Heart left ventricle (tissue), 16 donors: ENCODE results near the gene SH3RF3. TPM values are rescaled to one million over a fixed set of nuclear protein-coding genes. Genes with fewer than 3 reads are reported as not detected.

Source experiments
- ATAC-seq, 4 donors: fragments of 200-7000 bp; cut with Tn5 transposase; one replicate each; pipeline ENCODE4 v1.9.1; 2020 to 2022; ENCODE audit warnings: moderate library complexity in 4 of 4, mild to moderate bottlenecking in 3 of 4, moderate number of reproducible peaks in 1 of 4
- DNase-seq, 5 donors: peaks; one replicate each; pipeline ENCODE4 v3.0.0-alpha.2; 2020
- H3K27ac ChIP-seq, 12 donors: fragments of 200-600 bp; sonication (generic) in 4 of 12; one replicate each; pipeline versions ENCODE4 v1.5.0 to v1.8.0; 2016 to 2022; ENCODE audit warnings: mild to moderate bottlenecking in 2 of 12
- H3K27me3 ChIP-seq, 9 donors: fragments of 200-600 bp; sonication (generic) in 2 of 9; one replicate each; pipeline versions ENCODE4 v1.5.1 to v1.8.0; 2016 to 2022; ENCODE audit warnings: mild to moderate bottlenecking in 3 of 9
- H3K36me3 ChIP-seq, 9 donors: fragments of 200-600 bp; sonication (generic) in 2 of 9; one replicate each; pipeline versions ENCODE4 v1.5.0 to v1.8.0; 2018 to 2022; ENCODE audit warnings: mild to moderate bottlenecking in 2 of 9
- H3K4me1 ChIP-seq, 12 donors: fragments of 200-600 bp; sonication (generic) in 4 of 12; one replicate each; pipeline versions ENCODE4 v1.5.0 to v1.8.0; 2016 to 2022; ENCODE audit warnings: mild to moderate bottlenecking in 3 of 12
- H3K4me3 ChIP-seq, 12 donors: fragments of 200-600 bp; sonication (generic) in 4 of 12; one replicate each; pipeline versions ENCODE4 v1.5.0 to v1.8.0; 2017 to 2022; ENCODE audit warnings: mild to moderate bottlenecking in 9 of 12, moderate library complexity in 4 of 12
- H3K9me3 ChIP-seq, 12 donors: fragments of 200-600 bp; sonication (generic) in 4 of 12; one replicate each; pipeline versions ENCODE4 v1.5.0 to v1.8.0; 2016 to 2022; ENCODE audit warnings: mild to moderate bottlenecking in 1 of 12
- POLR2A ChIP-seq, 2 donors: fragments of 450-650 bp; IDR thresholded peaks; one replicate each; pipeline ENCODE4 v1.6.1; 2017; ENCODE audit warnings: antibody characterized with exemption in 2 of 2, mild to moderate bottlenecking in 2 of 2, moderate library complexity in 2 of 2
- WGBS, 4 donors: extraction: QIAGEN DNeasy Blood & Tissue Kit in 2 of 4; methylation state at CpG; one replicate each; pipeline versions ENCODE4 v1.1.5 to v1.1.7; 2013 to 2018; 5-methylcytosine and 5-hydroxymethylcytosine counted together
- intact Hi-C, 10 donors: fragments of 100-400 bp; cut with DNase I; formaldehyde crosslinking; loops; one replicate each; pipeline versions ENCODE4 v1.11.1 to v1.14.2; 2022
- polyA plus RNA-seq, 2 donors: library from polyadenylated mRNA; stranded (reverse); fragments of 200-250 nt; gene quantifications; one replicate each; pipeline ENCODE4 v1.2.3, GENCODE V29; 2013
- total RNA-seq, 9 donors: library from RNA; depleted of rRNA in 2 of 9; stranded (reverse); fragments of >200 nt in 2 of 9; fragmentation: NEBNext Ultra II Directional in 3 of 9; extraction: Animal tissue kit (Norgen Biotek cat#: 25700) in 3 of 9; gene quantifications; one replicate each; pipeline versions ENCODE4 v1.1.0 to v1.2.4, GENCODE V29; 2016 to 2023
- TF ChIP-seq, protein P1 (sequence below), 12 donors: fragments of 200-600 bp; sonication (generic) in 4 of 12; IDR thresholded peaks; one replicate each; pipeline versions ENCODE4 v1.5.0 to v1.8.0; 2018 to 2022; ENCODE audit warnings: antibody characterized with exemption in 12 of 12, mild to moderate bottlenecking in 5 of 12
- donor health status: ischemic (EF 13 %, LVEDD 7.1; RV severe dilation, severe dysfunction).
- donor health status: healthy with polysubstance abuse.
- donor health status: DM: no; HTN: yes; CAD: no.
- donor health status: DM: no; HTN: no; CAD: no.
- donor health status: ischemic (EF 25% LVEDD 6.9; RV normal size, moderate dysfunction).
- donor health status: ischemic (EF 25% LVEDD 5.7; RV mildly dilated, moderate dysfunction).
- donor health status: healthy.
- donor health status: DM: yes; HTN: yes; CAD: no.
- donor health status: ischemic (EF 35%, LVEDD 5.7; RV mildly dilated, moderate dysfunction).
- donor health status: nonischemic (EF 11% LVEDD 7.7; RV severe dilation, severe dysfunction).
- donor health status: DM: yes; HTN: yes; CAD: no.
- donor health status: PGD.
- donor health status: ischemic (EF 29% LVEDD 5.4; RV normal size, mild dysfunction).
- donor health status: nonischemic (EF 23%, LVEDD 6.1; RV moderate dilation, normal function).

SH3RF3 gene
- total and polyA plus RNA-seq, 11 donors: 5.2 to 15.7 (median 7.9) TPM

DNA sequence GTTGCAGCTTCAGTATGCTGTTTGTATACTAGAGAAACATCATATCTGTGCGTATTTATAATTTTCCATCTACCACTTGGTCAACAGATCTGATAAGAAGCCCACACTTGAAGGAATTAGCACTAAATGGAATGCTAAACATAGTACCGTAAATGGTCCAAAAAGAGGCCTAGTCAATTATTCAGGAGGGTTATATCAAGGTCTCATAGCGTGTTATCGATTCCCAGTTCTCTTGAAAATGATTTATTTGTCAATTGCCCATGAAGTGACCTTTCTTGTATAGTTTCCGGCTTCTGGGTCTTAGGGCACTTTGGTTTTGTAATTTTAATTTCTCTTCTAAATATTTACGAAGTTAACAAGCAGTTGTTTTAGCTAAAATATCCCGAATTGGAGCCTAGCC, 18.4 kb downstream of the SH3RF3 start:
- Histone ChIP-seq H3K27ac (no peak overlapping the region), H3K4me3 (no peak overlapping the region), H3K4me1 (peaks cover 0 to 15% (median 0%) of the 10 kb centered on the region in 12 donors), H3K27me3 (no peaks in the 10 kb centered on the region), H3K36me3 (no peaks in the 10 kb centered on the region), H3K9me3 (no peaks in the 10 kb centered on the region)
- TF ChIP-seq, protein P1, sequence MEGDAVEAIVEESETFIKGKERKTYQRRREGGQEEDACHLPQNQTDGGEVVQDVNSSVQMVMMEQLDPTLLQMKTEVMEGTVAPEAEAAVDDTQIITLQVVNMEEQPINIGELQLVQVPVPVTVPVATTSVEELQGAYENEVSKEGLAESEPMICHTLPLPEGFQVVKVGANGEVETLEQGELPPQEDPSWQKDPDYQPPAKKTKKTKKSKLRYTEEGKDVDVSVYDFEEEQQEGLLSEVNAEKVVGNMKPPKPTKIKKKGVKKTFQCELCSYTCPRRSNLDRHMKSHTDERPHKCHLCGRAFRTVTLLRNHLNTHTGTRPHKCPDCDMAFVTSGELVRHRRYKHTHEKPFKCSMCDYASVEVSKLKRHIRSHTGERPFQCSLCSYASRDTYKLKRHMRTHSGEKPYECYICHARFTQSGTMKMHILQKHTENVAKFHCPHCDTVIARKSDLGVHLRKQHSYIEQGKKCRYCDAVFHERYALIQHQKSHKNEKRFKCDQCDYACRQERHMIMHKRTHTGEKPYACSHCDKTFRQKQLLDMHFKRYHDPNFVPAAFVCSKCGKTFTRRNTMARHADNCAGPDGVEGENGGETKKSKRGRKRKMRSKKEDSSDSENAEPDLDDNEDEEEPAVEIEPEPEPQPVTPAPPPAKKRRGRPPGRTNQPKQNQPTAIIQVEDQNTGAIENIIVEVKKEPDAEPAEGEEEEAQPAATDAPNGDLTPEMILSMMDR (IDR thresholded peaks at IDR 0.05): no peak
- TF ChIP-seq POLR2A (IDR thresholded peaks at IDR 0.05): no peak
- intact Hi-C loops: no loop called here
- no peak for DNase-seq
- ATAC-seq: no peak
- 95 to 98% (median 97%) methylated on average over 7 of the region's 7 CpGs for WGBS, 4 donors

DNA sequence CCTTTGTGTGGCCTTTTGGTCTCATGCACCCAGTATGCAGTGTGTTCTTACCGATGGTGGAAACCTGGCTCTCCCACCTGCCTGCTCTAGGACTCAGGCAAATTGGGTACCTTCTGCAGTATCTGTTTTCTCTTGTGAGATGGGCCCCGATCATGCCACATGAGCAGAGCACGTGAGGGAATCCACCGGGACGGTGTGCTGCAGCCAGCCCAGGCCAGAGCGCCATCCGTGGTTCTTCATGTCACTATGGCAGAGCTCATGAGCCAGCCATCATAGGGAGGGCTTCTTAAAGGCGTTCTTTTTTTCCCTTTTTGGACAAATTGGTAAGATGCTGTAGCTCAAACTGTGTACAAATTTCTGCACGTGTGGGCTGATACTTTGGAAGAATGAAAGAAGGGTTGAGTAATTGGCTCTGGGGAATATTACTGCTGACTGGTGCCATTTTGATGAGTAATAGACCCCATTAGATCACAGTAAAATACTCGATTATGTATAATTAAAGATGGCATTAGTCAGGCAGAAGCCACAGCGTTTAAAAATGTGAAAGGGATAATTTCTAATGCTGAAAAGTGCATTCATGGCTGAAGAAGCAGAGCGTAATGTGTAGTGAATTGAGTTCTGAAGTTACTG, 19.2 kb downstream of the SH3RF3 start:
- intact Hi-C loops: no loop called here
- no peaks in the 10 kb centered on the region for H3K36me3 ChIP-seq
- WGBS, 4 donors: 77 to 86% (median 80%) methylated on average over 11 to 12 of the region's 12 CpGs
- no peak overlapping the region for H3K27ac ChIP-seq
- no peaks in the 10 kb centered on the region for H3K27me3 ChIP-seq
- ATAC-seq (peak in 2 of 4 donors; percentile 44 to 55), DNase-seq (no peak)
- peaks cover 0 to 15% (median 0%) of the 10 kb centered on the region in 12 donors for H3K4me1 ChIP-seq
- no peaks in the 10 kb centered on the region for H3K9me3 ChIP-seq
- H3K4me3 ChIP-seq: no peak overlapping the region
- TF ChIP-seq POLR2A (IDR thresholded peaks at IDR 0.05): no peak
- TF ChIP-seq, protein P1 (IDR thresholded peaks at IDR 0.05): no peak

GRCh38 chr2:109148991-109149645, 20.1 kb downstream of the SH3RF3 start:
- H3K27ac ChIP-seq: no peak overlapping the region
- WGBS, 4 donors: 65 to 82% (median 69%) methylated on average over 7 to 8 of the region's 8 CpGs
- no peak overlapping the region for H3K4me3 ChIP-seq
- TF ChIP-seq POLR2A (IDR thresholded peaks at IDR 0.05): no peak
- TF ChIP-seq, protein P1 (IDR thresholded peaks at IDR 0.05): no peak
- H3K9me3 ChIP-seq: no peaks in the 10 kb centered on the region
- H3K4me1 ChIP-seq: peaks cover 0 to 15% (median 0%) of the 10 kb centered on the region in 12 donors
- no peaks in the 10 kb centered on the region for H3K36me3 ChIP-seq
- intact Hi-C loops: no loop called here
- H3K27me3 ChIP-seq: no peaks in the 10 kb centered on the region
- ATAC-seq: peak in 3 of 4 donors; percentile 21 to 38 (median 28)
- DNase-seq: no peak

DNA sequence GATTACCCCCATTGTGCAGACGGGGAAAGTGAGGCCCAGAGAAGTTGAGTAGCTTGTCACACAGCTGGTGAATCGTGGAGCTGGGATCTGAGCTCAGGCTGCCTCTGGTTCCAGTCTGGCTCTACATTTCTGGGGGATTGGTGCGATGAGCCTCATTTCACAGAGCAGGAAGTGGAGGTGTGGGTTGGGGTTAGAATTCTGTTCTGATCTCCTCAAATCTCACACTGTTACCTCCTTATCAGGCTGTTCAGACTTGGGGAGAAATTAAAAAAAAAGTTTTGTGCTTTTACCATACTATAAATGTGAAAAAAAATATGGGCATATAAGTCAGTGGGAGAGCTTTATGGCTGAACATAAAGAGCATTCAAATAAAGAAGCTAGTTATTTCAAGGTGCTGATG, 21.6 kb downstream of the SH3RF3 start:
- TF ChIP-seq, protein P1 (IDR thresholded peaks at IDR 0.05): no peak
- TF ChIP-seq POLR2A (IDR thresholded peaks at IDR 0.05): no peak
- 89 to 99% (median 96%) methylated on average over 3 of the region's 3 CpGs for WGBS, 4 donors
- intact Hi-C loops: no loop called here

More for the DNA sequence above, 21.6 kb downstream of the SH3RF3 start:
- no peaks in the 10 kb centered on the region for H3K9me3 ChIP-seq
- no peak overlapping the region for H3K27ac ChIP-seq
- H3K4me3 ChIP-seq: no peak overlapping the region
- peaks cover 0 to 19% (median 4%) of the 10 kb centered on the region in 12 donors for H3K4me1 ChIP-seq
- H3K36me3 ChIP-seq: no peaks in the 10 kb centered on the region
- no peak for DNase-seq
- ATAC-seq: no peak
- H3K27me3 ChIP-seq: no peaks in the 10 kb centered on the region
